Effector memory CD4-positive, alpha-beta T cell (primary cell): ENCODE results near the gene MOCS3.

Source experiments
- DNase-seq, 3 donors: peaks; one replicate each; pipeline ENCODE4 v3.0.0-alpha.2; 2020
- H3K27ac ChIP-seq: 2 replicates; pipeline ENCODE4 v1.7.0; 2013; ENCODE audit warnings: mild to moderate bottlenecking, low read length, moderate library complexity; ENCODE audit not compliant: insufficient read depth, poor library complexity, severe bottlenecking
- H3K27me3 ChIP-seq: replicated peaks from 2 replicates; pipeline ENCODE4 v1.7.0; 2013; ENCODE audit warnings: mild to moderate bottlenecking, low read length; ENCODE audit not compliant: insufficient read depth, control insufficient read depth, poor library complexity, severe bottlenecking
- H3K36me3 ChIP-seq: 2 replicates; pipeline ENCODE4 v1.7.0; 2013; ENCODE audit warnings: mild to moderate bottlenecking, low read length, moderate library complexity; ENCODE audit not compliant: control insufficient read depth, insufficient read depth
- H3K4me1 ChIP-seq: 2 replicates; pipeline ENCODE4 v1.7.0; 2013; ENCODE audit warnings: low read length, mild to moderate bottlenecking; ENCODE audit not compliant: control insufficient read depth, insufficient read depth, poor library complexity, severe bottlenecking
- H3K4me3 ChIP-seq: 2 replicates; pipeline ENCODE4 v1.7.0; 2013; ENCODE audit warnings: low read length, low read depth, mild to moderate bottlenecking; ENCODE audit not compliant: insufficient read depth, poor library complexity, severe bottlenecking
- H3K9me3 ChIP-seq: 2 replicates; pipeline ENCODE4 v1.7.0; 2013; ENCODE audit warnings: mild to moderate bottlenecking, low read length, moderate library complexity; ENCODE audit not compliant: control insufficient read depth

Gene MOCS3

DNA sequence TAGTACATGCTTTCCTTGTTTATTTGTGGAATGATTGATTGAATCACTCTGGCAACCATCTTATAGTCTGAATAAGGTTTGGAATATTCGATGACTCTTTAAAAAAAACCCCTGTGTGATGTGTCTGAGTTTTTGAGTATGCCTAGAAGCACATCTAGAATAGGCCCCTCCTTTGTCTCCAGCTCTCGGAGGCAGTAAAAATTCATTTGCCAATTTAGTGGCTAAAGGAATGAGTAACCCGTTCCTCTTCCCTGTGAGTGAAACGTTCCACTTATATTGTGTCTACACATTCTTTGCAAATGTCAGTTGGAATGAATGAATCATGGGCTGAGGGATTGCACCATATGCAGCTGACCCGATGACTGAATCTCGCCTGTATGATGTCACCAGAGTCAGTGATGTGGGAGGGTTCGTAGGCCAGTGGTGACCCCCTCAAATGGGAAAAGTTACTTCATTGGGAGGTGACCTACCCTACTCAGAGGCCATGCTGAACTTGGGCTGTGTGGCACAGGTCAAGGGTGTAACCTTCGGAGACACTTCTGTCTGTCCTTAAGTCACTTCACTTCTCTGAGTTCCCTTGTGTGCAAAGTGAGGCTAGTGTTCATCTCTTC, 21.6 kb downstream of the MOCS3 start:
- Histone ChIP-seq H3K36me3 (no peaks in the 10 kb centered on the region), H3K4me1 (no peaks in the 10 kb centered on the region), H3K9me3 (no peaks in the 10 kb centered on the region), H3K27me3 (no peaks in the 10 kb centered on the region), H3K27ac (no peak overlapping the region), H3K4me3 (no peak overlapping the region)
- no peak for DNase-seq

DNA sequence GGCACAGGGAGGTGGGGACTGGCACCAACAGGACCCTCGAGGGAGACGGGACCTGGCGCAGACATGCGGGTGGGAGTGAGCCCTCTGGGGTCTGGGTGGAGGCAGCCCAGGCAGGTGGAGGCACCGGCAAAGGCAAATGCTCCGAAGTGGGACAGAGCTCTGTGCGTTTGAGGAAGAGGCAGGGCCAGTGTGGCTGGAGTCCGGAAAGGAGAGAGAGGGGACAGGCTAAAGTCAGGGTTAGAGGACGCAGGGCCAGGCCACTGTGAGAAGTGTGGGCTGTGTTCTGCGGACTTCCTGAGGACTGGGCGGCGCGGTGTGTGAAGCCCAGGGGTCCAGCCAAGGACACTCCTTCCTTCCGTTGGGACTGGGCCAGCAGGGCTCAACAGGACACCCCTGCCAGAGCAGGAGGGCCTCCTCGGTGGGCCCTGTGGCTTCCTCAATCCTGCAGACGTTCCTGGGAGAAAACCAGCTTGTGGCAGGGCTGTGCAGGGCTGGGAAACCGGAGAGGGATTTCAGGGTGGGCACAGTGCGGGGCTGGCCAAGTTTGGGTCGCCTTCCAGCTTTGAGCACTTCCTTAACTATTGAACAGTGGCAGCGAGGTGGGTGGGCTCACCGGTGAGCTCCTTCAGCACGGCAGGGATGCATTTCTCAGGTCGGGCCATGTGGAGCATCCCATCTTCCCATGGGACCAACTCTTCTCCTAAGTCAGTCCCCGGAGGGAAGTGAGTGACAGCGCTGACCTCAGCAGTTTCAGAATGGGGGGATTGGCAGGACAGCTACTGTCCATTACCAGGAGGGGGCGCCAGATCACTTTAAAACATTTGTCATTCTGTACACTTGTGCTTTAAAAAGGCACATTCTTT, 22.5 kb downstream of the MOCS3 start:
- no peaks in the 10 kb centered on the region for H3K4me1 ChIP-seq
- H3K36me3 ChIP-seq, result no peaks in the 10 kb centered on the region
- H3K27me3 ChIP-seq, result no peaks in the 10 kb centered on the region
- no peak overlapping the region for H3K4me3 ChIP-seq
- no peaks in the 10 kb centered on the region for H3K9me3 ChIP-seq
- peak in 1 of 3 donors; percentile 39 for DNase-seq
- no peak overlapping the region for H3K27ac ChIP-seq

DNA sequence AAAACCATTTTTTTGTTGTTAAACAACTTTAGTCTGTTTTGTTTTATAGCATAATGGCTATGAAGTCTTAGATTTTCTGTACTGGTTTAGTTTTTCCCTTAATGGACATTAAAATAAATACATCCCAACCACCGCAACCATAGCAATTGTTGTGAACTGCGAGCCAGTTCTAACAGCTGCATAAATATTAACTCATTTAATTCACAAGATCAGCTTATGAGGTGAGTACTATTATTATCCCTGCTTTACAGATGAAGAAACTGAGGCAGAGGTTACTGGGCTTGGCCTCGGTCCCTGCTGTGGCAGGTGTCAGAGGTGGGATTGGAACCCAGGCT, 23.1 kb downstream of the MOCS3 start:
- no peaks in the 10 kb centered on the region for H3K36me3 ChIP-seq
- H3K4me1 ChIP-seq, result no peaks in the 10 kb centered on the region
- no peak overlapping the region for H3K4me3 ChIP-seq
- no peaks in the 10 kb centered on the region for H3K27me3 ChIP-seq
- no peak for DNase-seq
- no peak overlapping the region for H3K27ac ChIP-seq
- no peaks in the 10 kb centered on the region for H3K9me3 ChIP-seq

DNA sequence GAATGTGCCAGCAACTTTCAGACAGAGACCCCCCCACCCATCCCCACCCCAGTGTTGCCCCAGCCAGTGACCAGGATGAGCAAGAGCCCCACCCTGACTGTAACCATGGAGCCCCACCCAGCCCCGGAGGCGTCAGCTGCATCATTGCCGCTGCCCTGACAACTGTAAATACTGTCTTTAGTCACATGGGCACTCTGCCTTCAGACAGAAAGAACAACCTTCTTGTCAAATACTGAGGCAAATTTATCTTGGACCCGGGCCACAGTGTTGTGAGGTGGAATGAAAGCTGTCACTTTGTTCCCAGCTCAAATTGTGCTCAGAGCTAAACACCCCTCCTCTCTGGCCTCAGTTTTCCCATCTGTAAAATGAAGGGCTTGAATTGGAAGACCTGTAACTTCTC, 23.7 kb downstream of the MOCS3 start:
- Histone ChIP-seq H3K27ac (no peak overlapping the region), H3K36me3 (no peaks in the 10 kb centered on the region), H3K4me3 (no peak overlapping the region), H3K4me1 (no peaks in the 10 kb centered on the region), H3K9me3 (no peaks in the 10 kb centered on the region), H3K27me3 (peaks cover 3% of the 10 kb centered on the region)
- DNase-seq, result no peak

DNA sequence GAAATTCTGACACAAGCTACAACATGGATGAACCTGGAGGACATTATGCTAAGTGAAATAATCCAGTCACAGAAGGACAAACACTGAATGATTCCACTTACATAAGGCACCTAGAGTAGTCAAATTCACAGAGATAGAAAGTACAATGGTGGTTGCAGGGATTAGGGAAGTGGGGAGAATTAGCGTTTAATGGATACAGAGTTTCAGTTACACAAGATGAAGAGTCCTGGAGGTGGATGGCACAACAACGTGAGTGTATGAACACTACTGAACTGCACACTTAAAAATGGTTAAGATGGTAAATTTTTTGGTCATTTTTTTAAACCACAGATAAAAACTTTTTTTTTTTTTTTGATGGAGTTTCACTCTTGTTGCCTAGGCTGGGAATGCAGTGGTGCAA, 24.7 kb downstream of the MOCS3 start:
- Histone ChIP-seq H3K27me3 (peaks cover 3% of the 10 kb centered on the region), H3K4me1 (no peaks in the 10 kb centered on the region), H3K36me3 (no peaks in the 10 kb centered on the region), H3K9me3 (no peaks in the 10 kb centered on the region), H3K4me3 (no peak overlapping the region), H3K27ac (no peak overlapping the region)
- no peak for DNase-seq

DNA sequence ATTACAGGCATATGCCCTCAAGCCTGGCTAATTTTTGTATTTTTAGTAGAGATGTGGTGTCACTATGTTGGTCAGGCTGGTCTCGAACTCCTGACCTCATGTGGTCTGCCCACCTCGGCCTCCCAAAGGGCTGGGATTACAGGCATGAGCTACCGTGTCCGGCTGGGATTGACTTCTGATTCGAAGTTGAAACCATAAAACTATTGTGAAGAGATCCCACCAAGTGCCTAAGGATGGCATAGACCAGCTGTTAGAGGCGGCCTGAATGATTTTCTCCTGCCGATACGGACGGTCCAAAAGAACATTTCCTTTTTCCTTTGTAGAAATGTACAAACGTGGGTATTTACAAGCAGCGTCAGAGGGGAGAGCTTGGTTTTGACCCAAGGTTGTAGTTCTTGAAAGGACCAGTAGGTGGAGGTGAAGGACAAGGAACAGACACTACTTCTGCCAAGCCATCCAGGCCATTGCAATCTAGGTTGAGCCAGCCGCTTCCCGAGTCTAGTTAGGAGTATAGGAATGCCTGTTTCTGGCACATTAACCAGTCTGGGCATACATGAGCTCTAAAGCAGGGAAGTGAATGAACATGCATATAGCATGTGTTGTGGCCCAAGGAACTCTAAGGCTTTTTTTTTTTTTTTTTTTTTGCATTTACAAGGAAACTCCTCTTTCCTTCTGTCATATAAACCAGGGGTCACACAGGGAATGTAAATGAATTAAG, 29.0 kb downstream of the MOCS3 start:
- H3K4me1 ChIP-seq, result no peaks in the 10 kb centered on the region
- peaks cover 3% of the 10 kb centered on the region for H3K27me3 ChIP-seq
- DNase-seq, result peak in 2 of 3 donors; percentile 23 to 43
- no peak overlapping the region for H3K27ac ChIP-seq
- H3K9me3 ChIP-seq, result no peaks in the 10 kb centered on the region
- H3K36me3 ChIP-seq, result no peaks in the 10 kb centered on the region
- no peak overlapping the region for H3K4me3 ChIP-seq

DNA sequence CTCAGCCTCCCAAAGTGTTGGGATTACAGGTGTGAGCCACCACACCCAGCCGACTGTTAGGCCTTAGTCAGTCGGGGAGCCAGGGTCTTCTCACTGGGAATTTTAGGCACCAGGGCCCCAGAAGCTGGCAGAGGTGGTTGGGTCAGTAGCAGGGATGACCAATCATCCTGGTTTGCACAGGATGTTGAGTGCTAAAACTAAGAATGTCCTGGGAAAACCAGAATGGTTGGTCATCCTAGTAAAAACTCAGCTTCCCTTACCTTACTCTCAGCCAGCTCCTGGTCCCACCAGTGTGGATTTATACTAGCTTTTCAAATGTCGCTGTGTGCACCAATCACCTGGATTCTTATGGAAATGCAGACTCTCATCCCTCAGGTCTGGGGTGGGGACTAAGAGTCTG, 32.5 kb downstream of the MOCS3 start:
- Histone ChIP-seq H3K4me1 (no peaks in the 10 kb centered on the region), H3K4me3 (no peak overlapping the region), H3K36me3 (no peaks in the 10 kb centered on the region), H3K27me3 (peaks cover 3% of the 10 kb centered on the region), H3K9me3 (no peaks in the 10 kb centered on the region), H3K27ac (no peak overlapping the region)
- DNase-seq, result no peak

DNA sequence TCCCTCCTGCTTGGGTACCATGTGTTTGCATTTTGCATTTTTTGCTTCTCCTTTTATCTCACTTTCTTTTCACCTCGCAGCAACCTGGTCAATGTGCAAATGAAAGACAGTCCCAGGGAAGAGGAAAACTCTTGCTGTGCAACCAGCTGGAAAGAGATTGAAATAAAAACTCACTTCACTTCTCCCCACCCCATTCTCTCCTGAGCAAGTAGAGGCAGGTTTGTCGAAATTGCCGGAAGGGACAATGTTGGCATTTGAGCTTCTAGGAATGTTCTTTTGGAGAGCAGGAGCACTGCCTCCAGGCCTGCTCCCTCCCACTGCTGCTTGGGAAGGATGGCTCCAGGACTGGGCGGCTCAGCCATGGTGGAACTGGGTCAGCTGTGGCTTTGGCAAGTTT, 33.7 kb downstream of the MOCS3 start:
- H3K27ac ChIP-seq, result no peak overlapping the region
- H3K4me3 ChIP-seq, result no peak overlapping the region
- H3K36me3 ChIP-seq, result no peaks in the 10 kb centered on the region
- no peaks in the 10 kb centered on the region for H3K9me3 ChIP-seq
- H3K4me1 ChIP-seq, result no peaks in the 10 kb centered on the region
- no peak for DNase-seq
- no peaks in the 10 kb centered on the region for H3K27me3 ChIP-seq

DNA sequence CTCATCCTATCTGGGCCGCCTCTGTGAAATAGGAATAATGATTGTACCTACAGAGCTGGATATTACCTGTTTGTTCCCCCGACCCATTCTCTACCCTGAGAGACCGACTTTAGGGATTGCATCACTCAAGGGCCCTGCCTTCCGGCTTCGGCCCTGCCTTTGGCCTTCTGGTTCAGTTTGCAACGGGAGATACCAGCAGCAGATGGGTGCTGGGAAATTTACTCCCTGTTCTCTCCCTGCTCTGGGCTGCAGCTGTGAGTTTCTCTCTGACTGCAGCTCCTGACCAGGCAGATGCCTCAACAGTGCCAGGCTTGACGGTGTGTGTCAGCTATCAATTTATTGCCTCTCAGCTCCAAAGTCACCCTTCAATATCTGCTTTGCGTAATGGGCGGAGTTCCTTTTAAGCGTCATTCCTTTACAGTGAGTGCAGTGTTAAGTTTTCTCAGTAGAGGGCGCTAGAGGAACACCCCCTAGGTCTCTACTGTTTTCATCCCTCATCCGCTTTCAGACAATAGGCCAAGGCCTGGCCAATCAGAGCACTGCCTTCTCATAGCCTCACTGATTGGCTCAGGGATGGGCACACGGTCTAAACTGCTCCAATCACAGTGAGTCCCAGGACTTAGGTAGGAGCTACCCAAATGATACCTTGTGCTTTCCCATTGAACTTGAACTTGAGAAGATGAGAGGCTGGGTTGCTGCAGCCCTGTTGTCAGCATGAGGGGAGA, 34.3 kb downstream of the MOCS3 start:
- no peaks in the 10 kb centered on the region for H3K27me3 ChIP-seq
- peak in 1 of 3 donors; percentile 11 for DNase-seq
- no peak overlapping the region for H3K27ac ChIP-seq
- H3K36me3 ChIP-seq, result no peaks in the 10 kb centered on the region
- no peaks in the 10 kb centered on the region for H3K9me3 ChIP-seq
- no peak overlapping the region for H3K4me3 ChIP-seq
- H3K4me1 ChIP-seq, result no peaks in the 10 kb centered on the region
